T-helper 2 cell (primary cell): ENCODE results near the gene CTCFL.
"Not testable (repeated sequence)": the region's sequence is repeated elsewhere in the genome, so short reads cannot be mapped to it uniquely, and the experiment has no call there.

Source experiments
- DNase-seq, 5 experiments: peaks; one replicate each; pipeline versions ENCODE4 v3.0.0 to v3.0.0-alpha.2; 2012 to 2022

Gene CTCFL

DNA sequence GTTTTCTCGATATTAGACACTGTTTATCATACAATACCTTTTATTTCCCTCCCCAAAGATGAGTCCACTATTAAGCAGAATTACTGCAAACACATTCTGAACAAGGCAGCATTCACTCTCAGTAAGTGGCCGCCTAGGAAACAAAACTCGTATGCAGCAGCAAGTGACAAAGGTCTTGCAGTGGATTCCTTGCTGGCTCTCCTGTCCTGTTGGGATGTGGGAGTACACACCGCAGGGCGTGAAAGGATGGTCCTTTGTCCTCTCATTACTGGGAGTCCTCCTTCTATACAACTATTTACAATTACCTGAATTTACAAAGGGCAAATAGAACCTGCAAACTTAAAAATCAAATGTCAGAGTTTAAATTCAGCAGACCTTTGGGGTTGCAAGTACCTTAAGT, 16.1 kb downstream of the CTCFL start:
- no peak for DNase-seq

DNA sequence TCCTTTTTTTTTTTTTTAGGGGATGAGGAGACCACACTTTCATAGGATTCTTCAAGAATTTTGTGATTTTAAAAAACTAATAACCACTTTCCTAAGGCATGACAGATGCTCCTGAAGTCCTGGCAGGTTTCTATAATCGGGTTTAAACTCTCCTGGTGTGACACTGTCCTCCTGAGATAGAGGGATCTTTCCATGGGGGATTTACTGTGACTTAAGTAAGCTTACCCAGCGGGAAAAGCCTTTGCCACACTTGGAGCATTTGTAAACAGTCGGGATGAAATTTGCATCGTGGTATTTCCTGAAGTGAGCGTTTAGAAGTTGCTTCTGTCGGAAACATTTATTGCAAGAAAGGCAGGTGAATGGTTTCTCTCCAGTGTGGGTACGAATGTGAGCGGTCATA, 16.6 kb downstream of the CTCFL start:
- DNase-seq, result no peak

DNA sequence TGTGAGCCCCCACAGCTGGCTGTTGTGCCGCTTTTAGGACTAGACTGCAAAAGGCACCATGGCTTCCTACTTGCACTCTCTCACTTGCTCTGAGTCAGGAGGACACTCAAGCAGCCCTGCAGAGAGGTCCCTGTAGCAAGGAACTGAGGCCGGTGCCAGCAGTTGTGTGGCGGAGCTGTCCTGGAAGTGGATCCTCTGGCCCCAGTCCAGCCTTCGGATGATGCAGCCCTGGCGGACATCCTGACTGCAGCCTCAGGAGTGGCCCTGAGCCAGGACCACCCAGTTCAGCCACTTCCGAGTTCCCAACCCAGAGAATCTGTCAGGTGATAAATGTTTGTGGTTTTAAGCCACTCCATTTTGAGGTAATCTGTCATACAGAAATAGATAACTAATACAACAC, 17.5 kb downstream of the CTCFL start:
- no peak for DNase-seq

DNA sequence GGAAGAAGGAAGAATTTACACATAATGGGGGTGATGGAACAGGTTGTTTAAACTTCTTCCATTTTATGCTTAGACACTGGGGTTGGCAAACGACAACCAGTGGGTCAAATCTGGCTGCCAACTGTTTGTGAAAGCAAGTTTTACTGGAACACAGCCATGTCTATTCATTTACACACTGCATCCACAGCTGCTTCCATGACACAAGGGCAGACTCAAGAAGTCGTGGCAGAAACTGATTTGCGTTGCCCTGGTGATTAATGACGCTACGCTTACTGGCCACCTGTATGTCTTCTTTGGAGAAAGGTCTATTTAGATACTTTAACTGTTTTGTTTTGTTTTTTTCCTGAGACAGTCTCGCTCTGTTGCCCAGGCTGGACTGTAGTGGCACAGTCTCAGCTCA, 19.0 kb downstream of the CTCFL start:
- no peak for DNase-seq

GRCh38 chr20:57504411-57504810, 20.5 kb downstream of the CTCFL start:
- DNase-seq, result no peak

DNA sequence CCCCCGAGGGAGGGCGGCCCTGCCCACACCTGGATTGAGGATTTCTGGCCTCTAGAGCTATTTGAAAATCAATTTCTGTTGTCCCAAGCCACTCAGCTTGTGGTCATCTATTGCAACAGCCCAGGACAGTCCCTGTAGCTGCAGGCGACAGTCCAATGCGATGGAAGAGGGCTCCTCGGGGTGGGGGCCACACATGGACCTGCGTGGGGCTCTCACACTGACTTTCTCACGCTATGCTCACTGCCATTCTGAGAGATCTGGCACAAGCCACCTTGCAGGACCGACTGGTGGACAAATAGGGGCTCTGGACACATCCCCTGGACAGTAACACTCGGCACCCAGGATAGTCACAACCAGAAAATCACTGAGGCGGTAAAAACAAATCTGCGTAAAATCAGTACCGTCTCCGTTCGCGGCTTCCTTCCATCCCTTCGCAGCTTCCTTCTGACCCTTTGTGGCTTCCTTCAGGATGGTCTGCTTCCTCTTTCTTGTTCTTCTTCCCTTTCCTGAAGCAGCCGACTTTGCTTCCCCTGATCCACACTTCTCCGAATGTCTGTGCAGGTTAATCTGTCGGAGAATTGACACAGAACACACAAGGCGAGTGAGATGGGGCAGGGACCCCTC, 21.8 kb downstream of the CTCFL start:
- DNase-seq, result no peak

DNA sequence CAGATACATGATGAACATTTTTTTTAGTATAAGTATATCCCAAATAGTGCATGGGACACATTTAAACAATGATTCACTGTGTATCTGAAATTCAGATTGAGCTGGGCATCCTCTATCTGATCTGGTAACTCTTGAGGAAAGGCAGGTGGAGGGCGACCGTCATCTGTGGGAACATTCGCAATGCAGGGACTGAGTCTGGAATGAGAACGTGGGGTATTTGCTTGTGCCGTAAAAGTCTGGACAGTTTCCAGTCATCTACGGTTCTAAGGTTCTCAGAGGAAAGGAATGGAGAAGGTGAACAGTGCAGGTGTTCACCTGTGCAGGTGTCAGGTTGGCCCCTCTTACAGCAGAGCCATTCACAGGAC, 22.6 kb downstream of the CTCFL start:
- no peak for DNase-seq

GRCh38 chr20:57501461-57502335, 23.2 kb downstream of the CTCFL start:
- no peak for DNase-seq

- no peak for DNase-seq
Observed at GRCh38 chr20:57500962-57501361, 24.0 kb downstream of the CTCFL start.

- no peak for DNase-seq
Observed at GRCh38 chr20:57500235-57500634, 24.7 kb downstream of the CTCFL start.

DNA sequence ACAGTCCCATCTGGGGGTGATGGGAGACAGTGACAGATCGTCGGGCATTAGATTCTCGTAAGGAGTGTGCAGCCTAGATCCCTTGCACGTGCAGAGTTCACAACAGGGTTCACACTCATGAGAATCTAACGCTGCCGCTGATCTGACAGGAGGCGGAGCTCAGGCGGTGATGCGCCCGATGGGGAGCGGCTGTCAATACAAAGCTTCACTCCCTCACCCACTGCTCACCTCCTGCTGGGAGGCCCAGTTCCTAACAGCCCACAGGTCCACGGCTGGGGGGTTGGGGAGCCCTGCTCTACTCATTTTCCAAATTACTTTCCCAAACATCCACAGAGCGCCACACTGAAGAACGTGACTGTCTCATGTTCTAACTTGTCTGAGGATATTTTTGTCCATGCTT, 25.3 kb downstream of the CTCFL start:
- no peak for DNase-seq

GRCh38 chr20:57498425-57499400, 26.2 kb downstream of the CTCFL start:
- peak in 1 of 5 experiments; percentile 51 for DNase-seq

DNA sequence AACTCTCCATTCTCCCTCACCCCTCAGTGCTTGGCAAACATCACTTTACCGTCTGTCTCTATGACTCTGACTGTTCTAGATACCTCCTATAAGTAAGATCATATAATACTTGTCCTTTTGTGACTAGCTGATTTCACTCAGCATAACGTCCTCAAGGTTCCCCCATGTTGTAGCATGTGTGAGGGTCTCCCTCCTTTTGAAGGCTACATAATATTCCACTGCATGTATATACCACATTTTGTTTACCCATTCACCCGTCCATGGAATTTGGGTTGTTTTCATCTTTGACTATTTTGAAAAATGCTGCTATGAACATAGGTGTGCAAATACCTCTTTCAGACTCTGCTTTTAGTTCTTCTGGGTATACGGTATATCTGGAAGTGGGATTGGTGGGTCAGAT, 28.3 kb downstream of the CTCFL start:
- DNase-seq, result no peak

- DNase-seq, result no peak
Observed at GRCh38 chr20:57495978-57496377, 29.0 kb downstream of the CTCFL start.

GRCh38 chr20:57493091-57493615, 31.8 kb downstream of the CTCFL start:
- DNase-seq, result no peak

GRCh38 chr20:57491373-57491772, 33.6 kb downstream of the CTCFL start:
- no peak for DNase-seq

DNA sequence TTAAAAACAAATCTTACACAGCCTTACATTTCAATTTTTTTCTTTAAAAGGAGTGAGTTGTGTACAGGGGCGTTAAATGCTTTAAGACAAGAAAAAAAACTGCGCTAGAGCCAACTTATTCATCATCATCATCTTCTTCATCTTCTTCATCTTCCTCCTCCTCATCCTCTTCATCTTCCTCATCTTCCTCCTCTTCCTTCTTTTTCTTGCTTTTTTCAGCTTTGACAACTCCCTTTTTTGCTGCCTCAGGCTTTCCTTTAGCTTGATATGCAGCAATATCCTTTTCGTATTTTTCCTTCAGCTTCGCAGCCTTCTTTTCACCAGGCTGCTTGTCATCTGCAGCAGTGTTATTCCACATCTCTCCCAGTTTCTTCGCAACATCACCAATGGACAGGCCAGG, 36.7 kb downstream of the CTCFL start:
- not testable (repeated sequence) for DNase-seq

- no peak for DNase-seq
Observed at GRCh38 chr20:57485770-57486169, 39.2 kb downstream of the CTCFL start.

- no peak for DNase-seq
Observed at GRCh38 chr20:57484772-57485171, 40.2 kb downstream of the CTCFL start.

DNA sequence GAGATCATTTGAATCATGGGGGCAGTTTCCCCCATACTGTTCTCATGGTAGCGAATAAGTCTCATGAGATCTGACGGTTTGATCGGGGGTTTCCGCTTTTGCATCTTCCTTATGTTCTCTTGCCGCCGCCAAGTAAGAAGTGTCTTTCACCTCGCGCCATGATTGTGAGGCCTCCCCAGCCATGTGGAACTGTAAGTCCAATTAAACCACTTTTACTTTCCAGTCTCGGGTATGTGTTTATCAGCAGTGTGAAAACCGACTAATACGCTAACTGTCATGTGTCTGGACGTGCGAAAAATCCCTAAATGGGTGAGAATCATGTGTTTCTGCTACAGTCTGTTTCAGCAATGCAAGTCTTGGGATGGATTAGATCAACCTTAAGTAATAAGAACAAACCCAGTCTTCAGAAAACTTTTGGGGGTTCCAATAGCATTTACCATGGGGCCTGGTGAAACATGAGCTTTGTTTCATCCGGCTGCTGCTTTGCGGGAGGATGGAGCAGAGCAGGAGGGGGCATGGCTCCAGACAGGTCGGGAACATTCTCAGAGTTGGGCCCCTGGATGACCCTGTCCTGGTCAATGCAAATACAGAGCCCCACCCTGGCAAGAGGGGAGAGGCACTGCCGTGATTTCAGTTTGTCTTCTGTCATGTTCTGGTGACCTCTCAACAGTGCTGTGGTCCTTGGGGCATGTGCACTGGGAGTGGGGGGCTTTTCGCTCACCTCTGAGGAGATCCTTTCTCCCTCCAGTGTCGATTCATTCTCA, 41.5 kb downstream of the CTCFL start:
- no peak for DNase-seq

DNA sequence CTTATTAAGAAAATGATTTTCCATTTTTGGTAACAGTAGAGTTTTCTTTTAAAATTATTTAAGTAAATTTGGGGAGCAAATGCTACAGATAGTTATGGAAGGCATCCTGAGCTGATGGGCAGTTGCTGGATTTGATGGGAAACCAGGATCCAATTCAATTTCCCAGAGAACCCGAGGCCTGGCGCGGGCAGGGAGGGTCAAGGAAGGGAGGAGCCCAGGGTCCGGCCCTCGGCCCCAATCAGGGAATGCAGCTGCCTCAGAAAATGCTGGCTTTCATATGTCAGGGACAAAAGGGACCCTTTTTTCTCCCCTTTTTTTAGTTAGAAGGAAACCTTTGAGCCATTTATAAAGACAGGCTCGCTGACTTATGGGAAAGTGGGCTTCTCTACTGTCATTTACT, 42.1 kb downstream of the CTCFL start:
- DNase-seq, result no peak

DNA sequence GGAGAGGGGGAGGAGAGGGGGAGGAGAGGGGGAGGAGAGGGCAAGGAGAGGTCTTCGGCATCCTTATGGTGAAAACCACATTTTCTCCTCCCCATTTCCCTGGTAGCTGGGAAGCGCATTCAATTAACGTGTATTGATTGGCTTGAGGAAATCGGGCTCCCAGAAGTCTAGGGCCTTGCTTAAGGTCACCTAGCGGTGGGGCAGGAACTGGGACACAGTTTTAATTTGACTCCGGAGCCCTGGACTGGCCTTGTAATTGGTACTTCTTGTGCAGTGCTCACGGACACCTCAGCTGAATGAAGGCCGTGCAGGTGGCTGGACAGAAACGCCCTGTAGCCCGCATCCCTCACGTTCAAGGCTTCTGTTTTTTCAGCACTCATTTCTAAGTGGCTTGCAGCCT, 42.8 kb downstream of the CTCFL start:
- no peak for DNase-seq
